Neuronal stem cell (in vitro differentiated cells): ENCODE data around the gene SART3.

Source experiments
- DNase-seq: peaks from one replicate; pipeline ENCODE4 v3.0.0-alpha.2; 2013; ENCODE audit warnings: low spot score
- H2AFZ ChIP-seq: one replicate; pipeline ENCODE4 v1.6.1; 2013; ENCODE audit warnings: mild to moderate bottlenecking, low read length, inconsistent platforms
- H2AK5ac ChIP-seq: 2 replicates; pipeline ENCODE4 v1.6.1; 2013; ENCODE audit warnings: low read depth, mild to moderate bottlenecking, inconsistent platforms, low read length, moderate library complexity, mixed read lengths
- H2BK120ac ChIP-seq: 2 replicates; pipeline ENCODE4 v1.6.1; 2013; ENCODE audit warnings: low read depth, mild to moderate bottlenecking, inconsistent platforms, low read length, moderate library complexity, mixed read lengths
- H2BK12ac ChIP-seq: one replicate; pipeline ENCODE4 v1.6.1; 2013; ENCODE audit warnings: low read length, inconsistent platforms
- H2BK15ac ChIP-seq: 2 replicates; pipeline ENCODE4 v1.6.1; 2013; ENCODE audit warnings: mild to moderate bottlenecking, low read length, inconsistent platforms, mixed read lengths
- H2BK5ac ChIP-seq: one replicate; pipeline ENCODE4 v1.6.1; 2013; ENCODE audit warnings: inconsistent platforms, mild to moderate bottlenecking, low read length, moderate library complexity
- H3K14ac ChIP-seq: one replicate; pipeline ENCODE4 v1.6.1; 2013; ENCODE audit warnings: low read length, inconsistent platforms
- H3K18ac ChIP-seq: 2 replicates; pipeline ENCODE4 v1.6.1; 2013; ENCODE audit warnings: low read length, inconsistent platforms
- H3K23ac ChIP-seq: 2 replicates; pipeline ENCODE4 v1.6.1; 2013; ENCODE audit warnings: low read depth, mild to moderate bottlenecking, mixed read lengths, low read length, inconsistent platforms; ENCODE audit not compliant: poor library complexity
- H3K27ac ChIP-seq: replicated peaks from 3 replicates; pipeline ENCODE4 v1.5.1; 2013; ENCODE audit warnings: low read length, inconsistent platforms
- H3K27me3 ChIP-seq, 3 experiments: 2 replicates each; pipeline ENCODE4 v1.6.1; 2013; ENCODE audit warnings: low read length in 3 of 3, mild to moderate bottlenecking in 2 of 3, inconsistent platforms in 1 of 3, low read depth in 1 of 3, mixed read lengths in 1 of 3, moderate library complexity in 1 of 3; ENCODE audit not compliant: control insufficient read depth in 3 of 3, insufficient read depth in 3 of 3
- H3K36me3 ChIP-seq, 2 donors: replicated peaks in 1 of 2; 2 replicates each; pipeline ENCODE4 v1.6.1; 2013; ENCODE audit warnings: low read length in 2 of 2; ENCODE audit not compliant: control insufficient read depth in 2 of 2, insufficient read depth in 2 of 2
- H3K4ac ChIP-seq: 2 replicates; pipeline ENCODE4 v1.6.1; 2013; ENCODE audit warnings: inconsistent platforms, mild to moderate bottlenecking, low read length, moderate library complexity
- H3K4me1 ChIP-seq, 2 donors: 1 replicate in 1 of 2; 2 replicates in 1 of 2; pipeline ENCODE4 v1.6.1; 2013; ENCODE audit warnings: low read length in 2 of 2, low read depth in 1 of 2; ENCODE audit not compliant: control insufficient read depth in 2 of 2, insufficient read depth in 1 of 2
- H3K4me2 ChIP-seq: one replicate; pipeline ENCODE4 v1.6.1; 2013; ENCODE audit warnings: mild to moderate bottlenecking, low read length, inconsistent platforms; ENCODE audit not compliant: insufficient read depth, poor library complexity, severe bottlenecking
- H3K4me3 ChIP-seq, 2 donors: 2 replicates each; pipeline ENCODE4 v1.5.1; 2013; ENCODE audit warnings: low read length in 2 of 2, mild to moderate bottlenecking in 2 of 2, inconsistent platforms in 1 of 2, moderate library complexity in 1 of 2
- H3K79me1 ChIP-seq: one replicate; pipeline ENCODE4 v1.6.1; 2013; ENCODE audit warnings: low read depth, mild to moderate bottlenecking, inconsistent platforms, low read length, moderate library complexity
- H3K9ac ChIP-seq: one replicate; pipeline ENCODE4 v1.6.1; 2013; ENCODE audit warnings: mild to moderate bottlenecking, low read depth, low read length, inconsistent platforms; ENCODE audit not compliant: poor library complexity
- H3K9me3 ChIP-seq, 2 donors: replicated peaks in 1 of 2; 2 replicates each; pipeline versions ENCODE3 to v1.6.1; 2013; ENCODE audit warnings: low read length in 2 of 2, mild to moderate bottlenecking in 2 of 2, inconsistent platforms in 1 of 2, low read depth in 1 of 2, mixed read lengths in 1 of 2, moderate library complexity in 1 of 2; ENCODE audit not compliant: control insufficient read depth in 2 of 2, insufficient read depth in 1 of 2
- H4K8ac ChIP-seq: one replicate; pipeline ENCODE4 v1.6.1; 2013; ENCODE audit warnings: low read depth, mild to moderate bottlenecking, inconsistent platforms, low read length, moderate library complexity
- H4K91ac ChIP-seq: one replicate; pipeline ENCODE4 v1.6.1; 2013; ENCODE audit warnings: low read length, low read depth, mild to moderate bottlenecking, inconsistent platforms; ENCODE audit not compliant: poor library complexity
- WGBS, 2 donors: extraction: QIAGEN DNeasy Blood & Tissue Kit; methylation state at CpG; one replicate each; pipeline ENCODE4 v1.1.7; 2013; ENCODE audit warnings: missing lambda C conversion rate in 2 of 2, mixed read lengths in 1 of 2; ENCODE audit not compliant: insufficient read length in 2 of 2, insufficient replicate concordance in 1 of 2; ENCODE audit errors: extremely low coverage in 2 of 2; 5-methylcytosine and 5-hydroxymethylcytosine counted together

SART3 gene

GRCh38 chr12:108553799-108554198 is 7.2 kb downstream of the SART3 start:
- no peak overlapping the region for H4K91ac ChIP-seq

GRCh38 chr12:108551535-108551934 is 9.4 kb downstream of the SART3 start:
- H3K4me3 ChIP-seq: no peak overlapping the region
- DNase-seq: no peak
- H3K27ac ChIP-seq: no peak overlapping the region
- no peak overlapping the region for H3K18ac ChIP-seq
- H2BK5ac ChIP-seq: no peak overlapping the region
- H3K9ac ChIP-seq: no peak overlapping the region
- no peak overlapping the region for H2AK5ac ChIP-seq
- no peak overlapping the region for H3K14ac ChIP-seq
- no peak overlapping the region for H4K91ac ChIP-seq
- H2AFZ ChIP-seq: no peak overlapping the region
- no peaks in the 10 kb centered on the region for H3K27me3 ChIP-seq
- H2BK15ac ChIP-seq: no peak overlapping the region
- H3K4me1 ChIP-seq: peaks cover 0 to 1% of the 10 kb centered on the region in 2 donors
- H3K4ac ChIP-seq: no peak overlapping the region
- no peak overlapping the region for H3K23ac ChIP-seq
- H3K4me2 ChIP-seq: no peak overlapping the region
- no peak overlapping the region for H4K8ac ChIP-seq
- no peak overlapping the region for H2BK12ac ChIP-seq
- H3K79me1 ChIP-seq: peaks cover 1% of the 10 kb centered on the region
- no peak overlapping the region for H2BK120ac ChIP-seq
- no peaks in the 10 kb centered on the region for H3K9me3 ChIP-seq
- WGBS, 2 donors: no CpG with 5 or more reads among the region's 5 CpGs
- peaks cover 11 to 63% of the 10 kb centered on the region in 2 donors for H3K36me3 ChIP-seq

More at GRCh38 chr12:108553799-108554198, 7.2 kb downstream of the SART3 start:
- WGBS, 2 donors: no CpG with 5 or more reads among the region's 5 CpGs
- Histone ChIP-seq H3K23ac (no peak overlapping the region), H2BK120ac (no peak overlapping the region), H3K4me3 (no peak overlapping the region), H2BK15ac (no peak overlapping the region), H2AFZ (no peak overlapping the region), H3K14ac (no peak overlapping the region), H3K9me3 (no peaks in the 10 kb centered on the region), H3K27ac (no peak overlapping the region), H3K4me2 (no peak overlapping the region), H3K4ac (no peak overlapping the region), H3K18ac (no peak overlapping the region), H3K9ac (no peak overlapping the region), H3K4me1 (peaks cover 0 to 3% of the 10 kb centered on the region in 2 donors), H3K79me1 (peaks cover 4% of the 10 kb centered on the region), H4K8ac (no peak overlapping the region), H2AK5ac (no peak overlapping the region), H2BK12ac (no peak overlapping the region), H3K36me3 (peaks cover 7 to 60% of the 10 kb centered on the region in 2 donors), H3K27me3 (no peaks in the 10 kb centered on the region), H2BK5ac (no peak overlapping the region)
- no peak for DNase-seq

DNA sequence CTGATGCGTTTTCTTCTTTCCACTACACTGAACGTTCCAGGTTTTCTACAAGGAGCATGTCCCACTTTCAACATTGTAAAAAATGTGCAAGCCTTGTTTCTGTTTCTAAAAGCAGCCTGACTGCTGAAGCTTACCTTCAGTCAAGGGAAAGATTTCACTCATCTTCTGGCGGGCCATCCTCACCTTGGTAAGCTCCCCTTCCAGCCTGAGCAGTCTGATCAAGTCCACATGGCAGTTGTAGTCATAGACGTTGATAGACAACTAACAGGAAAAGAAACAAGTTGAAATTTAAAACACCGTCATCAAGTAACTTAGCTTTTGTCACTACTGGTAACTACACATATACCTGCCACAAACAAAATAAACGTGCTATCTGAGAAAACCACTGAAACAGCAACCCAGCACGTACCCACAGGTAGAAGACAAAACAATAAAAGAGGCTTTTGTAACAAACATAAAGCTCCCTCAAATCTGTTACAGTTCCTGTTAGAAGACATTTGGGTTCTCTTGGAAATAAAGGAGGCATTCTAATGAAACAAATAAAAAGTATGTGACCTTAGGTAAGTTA is 11.9 kb downstream of the SART3 start:
- H2BK12ac ChIP-seq: no peak overlapping the region
- no peak for DNase-seq
- no peak overlapping the region for H3K4me2 ChIP-seq
- no peak overlapping the region for H3K27ac ChIP-seq
- H2BK15ac ChIP-seq: no peak overlapping the region
- H2AFZ ChIP-seq: no peak overlapping the region
- peaks cover 0 to 1% of the 10 kb centered on the region in 2 donors for H3K4me1 ChIP-seq
- no peaks in the 10 kb centered on the region for H3K79me1 ChIP-seq
- no peaks in the 10 kb centered on the region for H3K27me3 ChIP-seq
- H3K9ac ChIP-seq: no peak overlapping the region
- no peak overlapping the region for H3K4ac ChIP-seq
- no peak overlapping the region for H3K18ac ChIP-seq
- H4K8ac ChIP-seq: no peak overlapping the region
- no peak overlapping the region for H3K4me3 ChIP-seq
- H3K9me3 ChIP-seq: no peaks in the 10 kb centered on the region
- H2AK5ac ChIP-seq: no peak overlapping the region
- no CpG with 5 or more reads among the region's 7 CpGs for WGBS, 2 donors
- H3K14ac ChIP-seq: no peak overlapping the region
- H2BK5ac ChIP-seq: no peak overlapping the region
- H2BK120ac ChIP-seq: no peak overlapping the region
- H3K23ac ChIP-seq: no peak overlapping the region
- no peak overlapping the region for H4K91ac ChIP-seq
- H3K36me3 ChIP-seq: peaks cover 24 to 67% of the 10 kb centered on the region in 2 donors

DNA sequence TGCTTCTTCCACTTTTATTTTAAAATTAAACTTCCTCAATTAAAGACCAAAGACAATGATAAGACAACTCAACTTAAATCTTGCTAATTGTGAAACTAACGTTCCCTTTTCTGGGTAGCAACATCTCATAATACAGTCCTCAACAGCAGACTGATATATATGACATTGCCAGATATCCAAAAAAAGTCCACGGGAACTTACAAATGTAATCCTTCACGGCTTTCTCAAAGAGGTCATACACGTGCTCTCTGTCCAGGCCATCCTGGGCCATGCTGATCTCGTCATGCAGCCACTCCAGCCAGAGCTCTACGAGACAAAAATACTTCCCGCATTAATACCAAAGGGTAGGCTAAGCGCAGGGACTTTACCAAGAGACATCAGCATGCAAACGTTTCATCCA is 13.3 kb downstream of the SART3 start:
- no peak overlapping the region for H3K18ac ChIP-seq
- WGBS, 2 donors: no CpG with 5 or more reads among the region's 9 CpGs
- no peak overlapping the region for H2AFZ ChIP-seq
- H3K4me2 ChIP-seq: no peak overlapping the region
- no peak overlapping the region for H2BK5ac ChIP-seq
- peaks cover 29 to 74% of the 10 kb centered on the region in 2 donors for H3K36me3 ChIP-seq
- no peak overlapping the region for H3K27ac ChIP-seq
- H3K4me1 ChIP-seq: no peaks in the 10 kb centered on the region
- H2AK5ac ChIP-seq: no peak overlapping the region
- H2BK120ac ChIP-seq: no peak overlapping the region
- no peak overlapping the region for H4K8ac ChIP-seq
- H3K9me3 ChIP-seq: no peaks in the 10 kb centered on the region
- H3K14ac ChIP-seq: no peak overlapping the region
- H4K91ac ChIP-seq: no peak overlapping the region
- no peak for DNase-seq
- no peaks in the 10 kb centered on the region for H3K27me3 ChIP-seq
- no peak overlapping the region for H3K4ac ChIP-seq
- H3K79me1 ChIP-seq: no peaks in the 10 kb centered on the region
- no peak overlapping the region for H3K9ac ChIP-seq
- H3K4me3 ChIP-seq: no peak overlapping the region
- H2BK15ac ChIP-seq: no peak overlapping the region
- no peak overlapping the region for H2BK12ac ChIP-seq
- no peak overlapping the region for H3K23ac ChIP-seq
